ENCODE measurements around the gene IFI30. TPM values are rescaled to one million over a fixed set of nuclear protein-coding genes. Genes with fewer than 3 reads are reported as not detected.
A peak's percentile ranks its signal among the peaks of the same experiment; 100 is the strongest.

Gene IFI30
- total and polyA plus RNA-seq, 2 experiments from 2014 or later: 0.98 TPM; not detected in 1

DNA sequence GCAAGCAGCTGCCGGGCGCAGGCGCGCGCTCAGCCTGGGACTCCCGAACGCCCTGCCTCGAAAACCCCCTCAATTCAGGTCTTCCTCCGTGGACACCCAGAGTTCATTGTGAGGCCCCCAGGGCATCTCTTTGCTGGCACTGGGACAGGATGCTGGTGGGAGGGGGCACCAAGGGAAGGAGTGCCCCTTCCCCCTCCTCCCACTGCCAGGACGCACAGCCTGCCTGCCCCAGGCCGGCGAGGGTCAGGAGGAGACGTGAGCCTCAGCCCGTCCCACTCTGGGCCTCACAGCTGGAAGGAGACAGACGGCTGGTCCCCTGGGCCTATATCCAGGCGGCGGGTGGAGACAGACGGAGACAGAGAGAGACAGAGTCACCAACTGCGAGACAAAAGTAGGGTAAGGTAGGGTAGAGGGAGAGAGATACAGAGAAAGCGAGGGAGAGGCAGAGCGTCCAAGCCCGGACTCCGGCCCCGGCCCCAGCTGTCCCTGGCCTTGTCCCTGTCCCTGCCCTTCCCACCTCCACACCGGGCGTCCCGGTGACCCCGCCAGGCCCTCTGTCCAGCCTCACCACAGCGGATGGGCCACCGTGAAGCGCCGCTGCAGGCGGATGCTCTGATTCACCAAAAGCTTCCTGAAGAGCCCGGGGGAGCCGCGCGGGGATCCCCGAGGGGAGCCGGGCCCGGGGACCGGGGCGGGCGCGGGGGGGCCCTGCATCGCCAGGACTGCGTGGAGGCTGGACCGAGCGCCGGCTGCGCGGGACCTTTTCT lies 52.3 kb downstream of the IFI30 start, which contains the start of gene PDE4C:
Gene PDE4C (minus strand): TSS at position 737 of the 767 bp plus-strand sequence. CDS start 23 bp downstream, at position 714.
- Histone ChIP-seq H3K4me3 (no peak within 1 kb of the TSS), H3K36me3 (no peaks in the 10 kb centered on the region), H3K9me3 (ENCODE audit: low read depth) (no peaks in the 10 kb centered on the region), H3K27ac (no peak within 1 kb of the TSS), H3K27me3 (no peaks in the 10 kb centered on the region), H3K4me1 (ENCODE audit: low read depth) (no peaks in the 10 kb centered on the region)
- TF ChIP-seq, protein P1, sequence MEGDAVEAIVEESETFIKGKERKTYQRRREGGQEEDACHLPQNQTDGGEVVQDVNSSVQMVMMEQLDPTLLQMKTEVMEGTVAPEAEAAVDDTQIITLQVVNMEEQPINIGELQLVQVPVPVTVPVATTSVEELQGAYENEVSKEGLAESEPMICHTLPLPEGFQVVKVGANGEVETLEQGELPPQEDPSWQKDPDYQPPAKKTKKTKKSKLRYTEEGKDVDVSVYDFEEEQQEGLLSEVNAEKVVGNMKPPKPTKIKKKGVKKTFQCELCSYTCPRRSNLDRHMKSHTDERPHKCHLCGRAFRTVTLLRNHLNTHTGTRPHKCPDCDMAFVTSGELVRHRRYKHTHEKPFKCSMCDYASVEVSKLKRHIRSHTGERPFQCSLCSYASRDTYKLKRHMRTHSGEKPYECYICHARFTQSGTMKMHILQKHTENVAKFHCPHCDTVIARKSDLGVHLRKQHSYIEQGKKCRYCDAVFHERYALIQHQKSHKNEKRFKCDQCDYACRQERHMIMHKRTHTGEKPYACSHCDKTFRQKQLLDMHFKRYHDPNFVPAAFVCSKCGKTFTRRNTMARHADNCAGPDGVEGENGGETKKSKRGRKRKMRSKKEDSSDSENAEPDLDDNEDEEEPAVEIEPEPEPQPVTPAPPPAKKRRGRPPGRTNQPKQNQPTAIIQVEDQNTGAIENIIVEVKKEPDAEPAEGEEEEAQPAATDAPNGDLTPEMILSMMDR (IDR thresholded peaks at IDR 0.05; ENCODE audit: low read depth, low read length): no peak
- peak in 1 of 2 donors; percentile 15 for DNase-seq (ENCODE audit: low read depth in 1 of 2, low spot score in 1 of 2)

DNA sequence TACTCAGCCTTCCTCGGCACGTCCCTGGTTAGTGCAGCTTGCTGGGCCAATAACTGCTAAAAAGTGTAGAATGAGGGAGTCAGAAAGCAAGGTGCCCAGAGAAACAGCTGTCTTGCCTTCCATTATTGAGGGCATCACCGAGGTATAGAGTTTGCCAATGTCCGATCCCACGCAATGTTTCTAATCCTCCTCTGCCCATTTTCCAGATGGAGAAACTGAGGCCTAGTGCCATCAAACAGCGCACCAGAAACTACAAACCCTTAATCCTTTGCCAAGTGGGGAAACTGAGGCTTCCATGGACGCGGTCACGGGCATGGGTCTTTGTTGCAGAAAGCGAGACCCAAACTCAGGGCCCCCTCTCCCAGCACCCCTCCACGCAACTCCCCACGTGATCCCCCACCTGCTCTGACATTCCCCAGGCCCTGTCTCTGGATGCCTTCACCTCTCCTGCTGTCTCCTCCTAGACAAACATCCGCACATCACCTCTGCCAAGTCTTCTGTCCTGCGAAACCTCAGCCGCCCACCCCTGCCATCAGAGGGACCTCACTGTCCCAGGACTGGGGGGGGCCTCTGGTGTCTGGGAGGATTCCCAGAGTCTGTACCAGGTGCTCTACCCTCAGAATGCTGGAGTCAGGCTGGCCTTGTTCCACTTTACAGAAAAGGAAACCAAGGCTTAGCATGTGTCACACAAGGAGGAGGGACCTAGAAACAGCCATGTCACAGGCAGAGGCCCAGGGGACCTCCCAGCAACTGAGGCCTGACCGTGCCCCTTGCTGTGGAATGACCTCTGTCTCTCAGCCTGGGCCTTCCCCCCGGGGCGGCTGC lies 53.6 kb downstream of the IFI30 start:
- Histone ChIP-seq H3K36me3 (no peaks in the 10 kb centered on the region), H3K9me3 (ENCODE audit: low read depth) (no peaks in the 10 kb centered on the region), H3K27me3 (no peaks in the 10 kb centered on the region), H3K4me3 (no peak overlapping the region), H3K27ac (no peak overlapping the region), H3K4me1 (ENCODE audit: low read depth) (no peaks in the 10 kb centered on the region)
- DNase-seq (ENCODE audit: low read depth in 1 of 2, low spot score in 1 of 2): no peak
- TF ChIP-seq, protein P1 (IDR thresholded peaks at IDR 0.05; ENCODE audit: low read depth, low read length): no peak

Other genes starting within 250 kb of the IFI30 start
- gene CCDC124, start 240.8 kb upstream of the IFI30 start, total RNA-seq: 80.5 and 103 TPM in 2 replicates
- gene CCDC124, start 240.8 kb upstream of the IFI30 start, polyA plus RNA-seq: 172 and 200 TPM in 2 replicates
- gene KCNN1, start 206.7 kb upstream of the IFI30 start, total RNA-seq: 23.4 and 26.7 TPM in 2 replicates
- 20.4 and 28.0 TPM in 2 replicates for gene KCNN1, start 206.7 kb upstream of the IFI30 start, polyA plus RNA-seq
- gene ARRDC2, start 165.6 kb upstream of the IFI30 start, total RNA-seq: 9.2 and 16.1 TPM in 2 replicates
- 6.8 and 10.7 TPM in 2 replicates for gene ARRDC2, start 165.6 kb upstream of the IFI30 start, polyA plus RNA-seq
- gene IL12RB1, start 86.9 kb upstream of the IFI30 start, total RNA-seq: not detected in 2 replicates
- gene IL12RB1, start 86.9 kb upstream of the IFI30 start, polyA plus RNA-seq: not detected in 2 replicates
- gene MAST3, start 76.0 kb upstream of the IFI30 start, total RNA-seq: 6.6 and 8.1 TPM in 2 replicates
- gene MAST3, start 76.0 kb upstream of the IFI30 start, polyA plus RNA-seq: 5.5 and 8.4 TPM in 2 replicates
- gene PIK3R2, start 20.6 kb upstream of the IFI30 start, total RNA-seq: 64.7 and 72.0 TPM in 2 replicates
- gene PIK3R2, start 20.6 kb upstream of the IFI30 start, polyA plus RNA-seq: 48.5 and 53.8 TPM in 2 replicates
- gene MPV17L2, start 19.4 kb downstream of the IFI30 start, total RNA-seq: 38.2 and 74.5 TPM in 2 replicates
- gene MPV17L2, start 19.4 kb downstream of the IFI30 start, polyA plus RNA-seq: 25.5 and 51.7 TPM in 2 replicates
- gene RAB3A, start 30.2 kb downstream of the IFI30 start, total RNA-seq: 11.3 and 13.0 TPM in 2 replicates
- 12.5 and 15.3 TPM in 2 replicates for gene RAB3A, start 30.2 kb downstream of the IFI30 start, polyA plus RNA-seq
- 0.67 and 8.3 TPM in 2 replicates for gene PDE4C, start 52.6 kb downstream of the IFI30 start, total RNA-seq
- 1.1 TPM in 2 replicates for gene PDE4C, start 52.6 kb downstream of the IFI30 start, polyA plus RNA-seq
- gene IQCN, start 100.6 kb downstream of the IFI30 start, total RNA-seq: 2.3 and 3.2 TPM in 2 replicates
- 0.38 and 0.72 TPM in 2 replicates for gene IQCN, start 100.6 kb downstream of the IFI30 start, polyA plus RNA-seq
- 430 and 496 TPM in 2 replicates for gene JUND, start 107.8 kb downstream of the IFI30 start, total RNA-seq
- gene JUND, start 107.8 kb downstream of the IFI30 start, polyA plus RNA-seq: 262 and 265 TPM in 2 replicates
- 446 and 493 TPM in 2 replicates for gene LSM4, start 149.3 kb downstream of the IFI30 start, total RNA-seq
- gene LSM4, start 149.3 kb downstream of the IFI30 start, polyA plus RNA-seq: 418 and 422 TPM in 2 replicates
- 19.6 and 19.7 TPM in 2 replicates for gene PGPEP1, start 166.8 kb downstream of the IFI30 start, total RNA-seq
- gene PGPEP1, start 166.8 kb downstream of the IFI30 start, polyA plus RNA-seq: 12.9 and 14.0 TPM in 2 replicates
- gene GDF15, start 212.3 kb downstream of the IFI30 start, total RNA-seq: 2.9 and 10.0 TPM in 2 replicates
- gene GDF15, start 212.3 kb downstream of the IFI30 start, polyA plus RNA-seq: 2.4 and 8.2 TPM in 2 replicates
- gene LRRC25, start 223.8 kb downstream of the IFI30 start, total RNA-seq: 0.04 TPM in 1 of 2 replicates, not detected in the other
- not detected in 2 replicates for gene LRRC25, start 223.8 kb downstream of the IFI30 start, polyA plus RNA-seq
- 154 and 180 TPM in 2 replicates for gene SSBP4, start 245.6 kb downstream of the IFI30 start, total RNA-seq
- gene SSBP4, start 245.6 kb downstream of the IFI30 start, polyA plus RNA-seq: 151 and 175 TPM in 2 replicates